Epithelial cell of esophagus (primary cell): Measurements from ENCODE around the gene PIM3.

Experiments
- DNase-seq: peaks from one replicate; pipeline ENCODE4 v3.0.0; 2010; ENCODE audit warnings: low read depth
- H3K4me3 ChIP-seq: 2 replicates; pipeline ENCODE4 v1.5.1; 2011; ENCODE audit warnings: mild to moderate bottlenecking, low read length, control low read depth
- CTCF ChIP-seq: IDR thresholded peaks from 2 replicates; pipeline ENCODE4 v1.5.1; 2011; ENCODE audit warnings: low read depth, mild to moderate bottlenecking, low read length, control low read depth, inconsistent platforms; ENCODE audit not compliant: insufficient read depth; ENCODE audit errors: missing control alignments

PIM3 gene

GRCh38 chr22:49957826-49958365, 2.7 kb upstream of the PIM3 start:
- H3K4me3 ChIP-seq = no peak overlapping the region
- no peak for DNase-seq

GRCh38 chr22:49958366-49958921, 2.1 kb upstream of the PIM3 start:
- no peak for TF ChIP-seq CTCF
- no peak for DNase-seq
- H3K4me3 ChIP-seq = no peak overlapping the region

More at GRCh38 chr22:49957826-49958365, 2.7 kb upstream of the PIM3 start:
- TF ChIP-seq CTCF = no peak

GRCh38 chr22:49958931-49959781, 1.4 kb upstream of the PIM3 start:
- peak overlapping the region; percentile 52 for H3K4me3 ChIP-seq
- no peak for TF ChIP-seq CTCF
- DNase-seq = no peak

GRCh38 chr22:49959782-49960158, 802 bp upstream of the PIM3 start:
- peak overlapping the region; percentile 52 for H3K4me3 ChIP-seq
- DNase-seq = peak; percentile 48
- no peak for TF ChIP-seq CTCF

GRCh38 chr22:49961005-49961600, 531 bp downstream of the PIM3 start:
- H3K4me3 ChIP-seq = peak overlapping the region; percentile 80
- no peak for TF ChIP-seq CTCF
- DNase-seq = peak; percentile 81

- DNase-seq = no peak
- H3K4me3 ChIP-seq = peak overlapping the region; percentile 80
- no peak for TF ChIP-seq CTCF
Observed at GRCh38 chr22:49961601-49962011, 1.0 kb downstream of the PIM3 start.
